GM10248 (cell line): ENCODE data around the gene CLNS1A.

ENCODE experiments used
- CTCF ChIA-PET: fragments of 300-600 bp; sonication (Branson Sonifier 250); formaldehyde crosslinking; extraction: SDS; loops from one replicate; lab custom pipeline; 2021; ENCODE audit warnings: antibody characterized with exemption; lab: Yijun Ruan, JAX
- POLR2A ChIA-PET: fragments of 350-650 bp; sonication (Branson Sonifier 250); formaldehyde crosslinking; extraction: SDS; loops from one replicate; lab custom pipeline; 2020; ENCODE audit warnings: antibody characterized with exemption; lab: Yijun Ruan, JAX
- DNase-seq: peaks from one replicate; pipeline ENCODE4 v3.0.0; 2012; ENCODE audit errors: extremely low spot score
- TF ChIP-seq, protein P1 (sequence below): IDR thresholded peaks from 2 replicates; pipeline ENCODE4 v1.5.1; 2012; ENCODE audit warnings: mild to moderate bottlenecking, low read depth; ENCODE audit errors: extremely low read depth, missing control alignments, control extremely low read depth

CLNS1A gene

DNA sequence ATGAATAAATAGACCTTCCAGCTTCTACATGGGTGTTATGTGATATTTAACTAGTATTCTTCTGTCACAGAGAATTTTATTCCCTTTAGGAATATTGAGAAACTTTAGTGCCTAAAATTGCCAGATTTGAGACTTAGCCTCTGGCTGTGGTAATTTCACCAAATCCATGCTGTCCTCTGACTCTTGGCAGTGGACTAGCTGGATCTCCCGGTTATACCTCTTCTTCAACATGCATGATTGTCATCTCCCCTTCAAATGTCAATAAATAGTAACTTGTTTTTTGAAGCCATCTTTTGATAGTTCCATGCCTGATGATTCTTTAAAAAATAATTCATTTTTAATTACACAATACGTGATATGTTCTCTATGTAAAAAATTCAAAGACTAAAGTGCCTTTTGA, 39.4 kb downstream of the CLNS1A start:
- ChIA-PET POLR2A (interaction anchor here (0.7 kb wide), 1 partner anchor 319 kb away, joined by 3 read pairs; no protein-coding TSS in a partner anchor), CTCF (interaction anchor here (0.8 kb wide), 1 partner anchor 9 kb away, joined by 3 read pairs; no protein-coding TSS in a partner anchor)
- no peak for DNase-seq
- TF ChIP-seq, protein P1, sequence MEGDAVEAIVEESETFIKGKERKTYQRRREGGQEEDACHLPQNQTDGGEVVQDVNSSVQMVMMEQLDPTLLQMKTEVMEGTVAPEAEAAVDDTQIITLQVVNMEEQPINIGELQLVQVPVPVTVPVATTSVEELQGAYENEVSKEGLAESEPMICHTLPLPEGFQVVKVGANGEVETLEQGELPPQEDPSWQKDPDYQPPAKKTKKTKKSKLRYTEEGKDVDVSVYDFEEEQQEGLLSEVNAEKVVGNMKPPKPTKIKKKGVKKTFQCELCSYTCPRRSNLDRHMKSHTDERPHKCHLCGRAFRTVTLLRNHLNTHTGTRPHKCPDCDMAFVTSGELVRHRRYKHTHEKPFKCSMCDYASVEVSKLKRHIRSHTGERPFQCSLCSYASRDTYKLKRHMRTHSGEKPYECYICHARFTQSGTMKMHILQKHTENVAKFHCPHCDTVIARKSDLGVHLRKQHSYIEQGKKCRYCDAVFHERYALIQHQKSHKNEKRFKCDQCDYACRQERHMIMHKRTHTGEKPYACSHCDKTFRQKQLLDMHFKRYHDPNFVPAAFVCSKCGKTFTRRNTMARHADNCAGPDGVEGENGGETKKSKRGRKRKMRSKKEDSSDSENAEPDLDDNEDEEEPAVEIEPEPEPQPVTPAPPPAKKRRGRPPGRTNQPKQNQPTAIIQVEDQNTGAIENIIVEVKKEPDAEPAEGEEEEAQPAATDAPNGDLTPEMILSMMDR, result no peak

- TF ChIP-seq, protein P1, result no peak
- ChIA-PET POLR2A (no interaction called here), CTCF (no interaction called here)
- no peak for DNase-seq
These were observed 41.0 kb downstream of the CLNS1A start for GRCh38 chr11:77596626-77597025.

- no peak for DNase-seq
- POLR2A ChIA-PET, result no interaction called here
- CTCF ChIA-PET, result interaction anchor here (1.0 to 1.2 kb wide), 2 partner anchors 8 to 18 kb away, joined by 3 read pairs; no protein-coding TSS in a partner anchor
- TF ChIP-seq, protein P1, result no peak
These were observed 43.7 kb downstream of the CLNS1A start for GRCh38 chr11:77593883-77594282.

- TF ChIP-seq, protein P1, result no peak
- ChIA-PET CTCF (interaction anchor here (0.6 to 1.2 kb wide), 5 partner anchors 8 to 27 kb away, joined by 3 to 4 read pairs (median 3); no protein-coding TSS in a partner anchor), POLR2A (no interaction called here)
- DNase-seq, result no peak
These were observed 44.9 kb downstream of the CLNS1A start for GRCh38 chr11:77592727-77593126.

GRCh38 chr11:77590194-77590782, 47.3 kb downstream of the CLNS1A start:
- POLR2A ChIA-PET, result no interaction called here
- CTCF ChIA-PET, result interaction anchor here (1.0 to 1.2 kb wide), 3 partner anchors 28 to 403 kb away, joined by 3 read pairs; no protein-coding TSS in a partner anchor
- peak; percentile 24 for DNase-seq
- TF ChIP-seq, protein P1, result no peak

DNA sequence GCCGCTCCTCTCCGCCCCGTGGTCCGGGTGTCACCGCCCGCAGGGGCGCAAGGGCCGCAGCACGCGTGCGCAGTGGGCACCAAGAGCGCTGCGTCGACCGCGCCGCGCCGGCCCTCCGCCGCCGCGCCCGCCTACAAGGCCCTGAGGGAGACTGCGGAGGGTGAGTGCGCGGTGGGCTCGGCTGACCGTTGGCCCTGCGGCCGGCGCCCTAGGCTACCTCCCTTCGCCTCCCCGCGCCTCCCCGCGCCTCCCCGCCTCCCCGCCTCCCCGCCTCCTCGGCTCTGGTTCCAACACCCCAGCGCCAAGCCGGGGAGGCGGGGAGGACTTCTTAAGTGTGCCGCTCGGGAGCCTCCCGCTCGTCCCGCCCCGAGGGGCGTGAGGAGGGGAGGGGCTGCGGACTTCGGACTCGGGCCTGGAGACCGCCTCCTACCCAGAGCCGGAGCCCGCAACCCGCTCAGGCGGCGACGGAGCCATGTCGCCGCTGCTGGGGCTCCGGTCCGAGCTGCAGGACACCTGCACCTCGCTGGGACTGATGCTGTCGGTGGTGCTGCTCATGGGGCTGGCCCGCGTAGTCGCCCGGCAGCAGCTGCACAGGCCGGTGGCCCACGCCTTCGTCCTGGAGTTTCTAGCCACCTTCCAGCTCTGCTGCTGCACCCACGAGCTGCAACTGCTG, 47.9 kb downstream of the CLNS1A start, which contains the start of gene AQP11:
TSS of gene AQP11 (plus strand) at position 433 of the 673 bp plus-strand sequence. CDS start at position 473, 40 bp downstream.
- TF ChIP-seq, protein P1, result no peak
- ChIA-PET POLR2A (interaction anchor here (1.0 kb wide), 1 partner anchor 14 kb away, joined by 4 read pairs; no protein-coding TSS in a partner anchor), CTCF (interaction anchor here (0.7 to 1.2 kb wide), 4 partner anchors 8 to 402 kb away, joined by 3 read pairs; no protein-coding TSS in a partner anchor)
- DNase-seq, result peak; percentile 92
